GM18870 (cell line): ENCODE measurements around the gene ASB2.

ENCODE experiments used
- ATAC-seq: cut with Tn5 transposase; IDR thresholded peaks from one replicate; pipeline ENCODE4 v1.9.1; 2021; ENCODE audit warnings: moderate library complexity; ENCODE audit not compliant: unreplicated experiment

Gene ASB2

GRCh38 chr14:93950948-93951634 lies 25.3 kb downstream of the ASB2 start:
- ATAC-seq = no peak

GRCh38 chr14:93949511-93950075 lies 26.8 kb downstream of the ASB2 start:
- ATAC-seq = no peak

GRCh38 chr14:93947282-93947681 lies 29.1 kb downstream of the ASB2 start:
- no peak for ATAC-seq

GRCh38 chr14:93946541-93947090 lies 29.8 kb downstream of the ASB2 start:
- no peak for ATAC-seq

GRCh38 chr14:93946104-93946503 lies 30.3 kb downstream of the ASB2 start:
- no peak for ATAC-seq

- no peak for ATAC-seq
Measured at GRCh38 chr14:93945070-93945399, 31.3 kb downstream of the ASB2 start.

- no peak for ATAC-seq
Measured at GRCh38 chr14:93944348-93945069, 31.9 kb downstream of the ASB2 start.

GRCh38 chr14:93943930-93944329 lies 32.4 kb downstream of the ASB2 start:
- no peak for ATAC-seq

GRCh38 chr14:93943052-93943451 lies 33.3 kb downstream of the ASB2 start:
- ATAC-seq = no peak

- no peak for ATAC-seq
Measured at GRCh38 chr14:93941293-93941910, 35.0 kb downstream of the ASB2 start.

- ATAC-seq = no peak
Measured at GRCh38 chr14:93940437-93940836, 35.9 kb downstream of the ASB2 start.

- peak; percentile 71 for ATAC-seq
Measured at GRCh38 chr14:93939304-93940229, 36.8 kb downstream of the ASB2 start.

- no peak for ATAC-seq
Measured at GRCh38 chr14:93938751-93939303, 37.5 kb downstream of the ASB2 start.

GRCh38 chr14:93937519-93937918 lies 38.9 kb downstream of the ASB2 start:
- ATAC-seq = no peak

- ATAC-seq = no peak
Measured at GRCh38 chr14:93936926-93937325, 39.4 kb downstream of the ASB2 start.

- no peak for ATAC-seq
Measured at GRCh38 chr14:93936245-93936644, 40.1 kb downstream of the ASB2 start.

GRCh38 chr14:93935213-93935612 lies 41.2 kb downstream of the ASB2 start:
- no peak for ATAC-seq

GRCh38 chr14:93932642-93933041 lies 43.7 kb downstream of the ASB2 start:
- no peak for ATAC-seq

- no peak for ATAC-seq
Measured at GRCh38 chr14:93930989-93931307, 45.4 kb downstream of the ASB2 start.

GRCh38 chr14:93930296-93930988 lies 45.9 kb downstream of the ASB2 start:
- ATAC-seq = no peak
